Liver (tissue), 3 donors: ENCODE data around the gene MSRB2.

Source experiments
- ATF3 ChIP-seq: IDR thresholded peaks from 2 replicates; pipeline ENCODE4 v1.6.1; 2016; ENCODE audit warnings: antibody characterized with exemption
- CTCF ChIP-seq: fragments of 150-350 bp; IDR thresholded peaks from 2 replicates; pipeline ENCODE4 v1.5.1; 2017; ENCODE audit warnings: improper control_type of control experiment, low read depth, low read length; ENCODE audit not compliant: missing input control
- GABPA ChIP-seq, 2 donors: IDR thresholded peaks in 1 of 2; conservative IDR thresholded peaks in 1 of 2; 2 replicates each; pipeline ENCODE4 v1.6.1; 2016; ENCODE audit warnings: antibody characterized with exemption in 2 of 2, mild to moderate bottlenecking in 1 of 2, moderate library complexity in 1 of 2
- HNF4A ChIP-seq, 2 donors: conservative IDR thresholded peaks; 2 replicates each; pipeline ENCODE4 v1.6.1; 2016; ENCODE audit warnings: antibody characterized with exemption in 2 of 2, mild to moderate bottlenecking in 2 of 2
- JUND ChIP-seq, 2 donors: IDR thresholded peaks; 2 replicates each; pipeline ENCODE4 v1.6.1; 2016; ENCODE audit warnings: antibody characterized with exemption in 2 of 2
- MAX ChIP-seq: IDR thresholded peaks from 2 replicates; pipeline ENCODE4 v1.6.1; 2016; ENCODE audit warnings: antibody characterized with exemption
- NR2F2 ChIP-seq: IDR thresholded peaks from 2 replicates; pipeline ENCODE4 v1.6.1; 2016; ENCODE audit warnings: antibody characterized with exemption
- RAD21 ChIP-seq, 2 donors: IDR thresholded peaks; 2 replicates each; pipeline ENCODE4 v1.6.1; 2016; ENCODE audit warnings: antibody characterized with exemption in 2 of 2, mild to moderate bottlenecking in 2 of 2
- REST ChIP-seq: IDR thresholded peaks from 2 replicates; pipeline ENCODE4 v1.6.1; 2016; ENCODE audit warnings: antibody characterized with exemption, mild to moderate bottlenecking
- SP1 ChIP-seq: IDR thresholded peaks from 2 replicates; pipeline ENCODE4 v1.6.1; 2018; ENCODE audit warnings: antibody characterized with exemption, mild to moderate bottlenecking
- TAF1 ChIP-seq: conservative IDR thresholded peaks from 2 replicates; pipeline ENCODE4 v1.6.1; 2016; ENCODE audit warnings: antibody characterized with exemption, mild to moderate bottlenecking
- YY1 ChIP-seq: IDR thresholded peaks from 2 replicates; pipeline ENCODE4 v1.6.1; 2016; ENCODE audit warnings: antibody characterized with exemption, mild to moderate bottlenecking
- ZBTB33 ChIP-seq: IDR thresholded peaks from 2 replicates; pipeline ENCODE4 v1.6.1; 2016; ENCODE audit warnings: antibody characterized with exemption
- donor health status: healthy.
- donor health status: healthy.

- TF ChIP-seq CTCF (no peak), RAD21 (IDR thresholded peaks at IDR 0.05) (no peak), SP1 (no peak), TAF1 (no peak), ZBTB33 (no peak), MAX (no peak), JUND (IDR thresholded peaks at IDR 0.05) (no peak), NR2F2 (no peak), REST (no peak), YY1 (no peak), GABPA (IDR thresholded peaks at IDR 0.05 in 1 of 2, conservative IDR thresholded peaks at IDR 0.05 in 1 of 2) (no peak), ATF3 (no peak), HNF4A (conservative IDR thresholded peaks at IDR 0.05) (no peak)
Measured at GRCh38 chr10:23150610-23151009, 55.2 kb downstream of the MSRB2 start.
